HepG2 (cell line): ENCODE data around the gene ARHGAP33. TPM values are rescaled to one million over a fixed set of nuclear protein-coding genes. Genes with fewer than 3 reads are reported as not detected.

Experiments
- ATAC-seq: fragments of 200-7000 bp; cut with Tn5 transposase; 3 replicates; pipeline ENCODE4 v1.9.1; 2020; ENCODE audit warnings: mild to moderate bottlenecking, moderate library complexity
- BruUV-seq: library from RNA; stranded (reverse); fragments of 400-500 nt; replicated peaks from 2 replicates; lab custom pipeline; 2021; lab: Mats Ljungman, UMichigan
- CTCF ChIA-PET: fragments of 300-600 bp; formaldehyde crosslinking; extraction: SDS; loops from one replicate; lab custom pipeline; 2021; ENCODE audit warnings: low total read pairs, inconsistent platforms, low intra/inter-chr PET ratio; lab: Yijun Ruan, JAX
- POLR2A ChIA-PET: fragments of 350-600 bp; sonication (Branson Sonifier 250); formaldehyde crosslinking; loops from one replicate; lab custom pipeline; 2020; ENCODE audit warnings: antibody characterized with exemption, inconsistent platforms; lab: Yijun Ruan, JAX
- DNase-seq: peaks from one replicate; pipeline ENCODE4 v3.0.0-alpha.2; 2015; ENCODE audit warnings: low spot score
- FAIRE-seq: peaks from 3 replicates; lab custom pipeline; 2011; peaks lifted over from hg19 to GRCh38; lab: Jason Lieb, UNC
- H2AFZ ChIP-seq: one replicate; pipeline ENCODE4 v1.6.1; 2011; ENCODE audit warnings: low read length, inconsistent platforms
- H3K27ac ChIP-seq: fragments of 300-600 bp; 3 replicates; pipeline ENCODE4 v1.8.0; 2011; ENCODE audit warnings: mixed run types, mild to moderate bottlenecking, mixed read lengths, low read length, inconsistent platforms; ENCODE audit not compliant: insufficient read depth; ENCODE audit errors: extremely low read length
- H3K27me3 ChIP-seq, 2 experiments: fragments of 200-600 bp in 1 of 2; 2 replicates in 1 of 2; 3 replicates in 1 of 2; pipeline versions ENCODE4 v1.6.0 to v1.8.0; 2011; ENCODE audit warnings: low read length in 2 of 2, mild to moderate bottlenecking in 2 of 2, moderate library complexity in 2 of 2, inconsistent platforms in 1 of 2; ENCODE audit not compliant: insufficient read depth in 2 of 2, control insufficient read depth in 1 of 2
- H3K36me3 ChIP-seq, 2 experiments: fragments of 200-600 bp in 1 of 2; replicated peaks in 1 of 2; 2 replicates in 1 of 2; 3 replicates in 1 of 2; pipeline versions ENCODE4 v1.5.1 to v1.8.0; 2011; ENCODE audit warnings: low read length in 2 of 2, inconsistent platforms in 1 of 2; ENCODE audit not compliant: insufficient read depth in 2 of 2, control insufficient read depth in 1 of 2
- H3K4me1 ChIP-seq: 2 replicates; pipeline ENCODE4 v1.5.1; 2012; ENCODE audit warnings: low read length, inconsistent platforms; ENCODE audit not compliant: insufficient read depth
- H3K4me2 ChIP-seq: 2 replicates; pipeline ENCODE4 v1.6.0; 2011; ENCODE audit warnings: low read depth, low read length, inconsistent platforms
- H3K4me3 ChIP-seq, 3 experiments: fragments of 200-600 bp in 1 of 3; sonication (generic), shearing (Covaris generic) in 1 of 3; replicated peaks in 1 of 3; 2 replicates each; pipeline ENCODE4 v1.5.1; 2011 to 2016; ENCODE audit warnings: low read length in 3 of 3, inconsistent platforms in 2 of 3, low read depth in 2 of 3, mild to moderate bottlenecking in 2 of 3, control low read depth in 1 of 3, mixed read lengths in 1 of 3; ENCODE audit not compliant: insufficient read depth in 1 of 3
- H3K79me2 ChIP-seq: one replicate; pipeline ENCODE4 v1.6.1; 2011; ENCODE audit warnings: low read length, inconsistent platforms; ENCODE audit not compliant: insufficient read depth
- H3K9ac ChIP-seq: 2 replicates; pipeline ENCODE4 v1.6.0; 2011; ENCODE audit warnings: mild to moderate bottlenecking, low read depth, low read length, inconsistent platforms; ENCODE audit not compliant: insufficient read depth
- H3K9me3 ChIP-seq: 2 replicates; pipeline ENCODE4 v1.5.1; 2012; ENCODE audit warnings: mild to moderate bottlenecking, low read length
- H4K20me1 ChIP-seq: 2 replicates; pipeline ENCODE4 v1.6.0; 2011; ENCODE audit warnings: inconsistent platforms, mild to moderate bottlenecking, low read length, moderate library complexity; ENCODE audit not compliant: insufficient read depth
- BRCA1 ChIP-seq: sonication (generic); formaldehyde crosslinking; IDR thresholded peaks from 2 replicates; pipeline ENCODE4 v1.4.0; 2020; ENCODE audit warnings: missing genetic modification reagents
- HDAC1 ChIP-seq: sonication (generic); formaldehyde crosslinking; IDR thresholded peaks from 2 replicates; pipeline ENCODE4 v1.5.1; 2020; ENCODE audit warnings: mild to moderate bottlenecking, missing genetic modification reagents
- KDM2A ChIP-seq: sonication (generic); formaldehyde crosslinking; IDR thresholded peaks from 2 replicates; pipeline ENCODE4 v1.4.0; 2020; ENCODE audit warnings: low read depth, missing genetic modification reagents, borderline replicate concordance
- MIER2 ChIP-seq: IDR thresholded peaks from 2 replicates; pipeline ENCODE4 v1.6.1; 2016; ENCODE audit warnings: missing biosample characterization, missing genetic modification reagents
- RARA ChIP-seq: IDR thresholded peaks from 2 replicates; pipeline ENCODE4 v1.6.1; 2016; ENCODE audit warnings: missing genetic modification reagents, missing compliant biosample characterization
- RFXAP ChIP-seq: sonication (generic); formaldehyde crosslinking; IDR thresholded peaks from 2 replicates; pipeline ENCODE4 v1.4.0; 2020; ENCODE audit warnings: missing genetic modification reagents, borderline replicate concordance
- SIN3B ChIP-seq: fragments of 150-350 bp; IDR thresholded peaks from 2 replicates; pipeline ENCODE4 v1.6.1; 2014; ENCODE audit warnings: low read length
- SMAD1 ChIP-seq: sonication (generic); formaldehyde crosslinking; IDR thresholded peaks from 2 replicates; pipeline ENCODE4 v1.4.0; 2020; ENCODE audit warnings: missing genetic modification reagents, low read depth, mild to moderate bottlenecking, borderline replicate concordance
- ZNF17 ChIP-seq: sonication (generic); formaldehyde crosslinking; IDR thresholded peaks from 2 replicates; pipeline ENCODE4 v1.5.0; 2020; ENCODE audit warnings: mild to moderate bottlenecking, missing genetic modification reagents
- ZNF275 ChIP-seq: sonication (generic); formaldehyde crosslinking; IDR thresholded peaks from 2 replicates; pipeline ENCODE4 v1.8.0; 2022; ENCODE audit warnings: missing genetic modification reagents, mild to moderate bottlenecking, inconsistent platforms, borderline replicate concordance
- ZNF362 ChIP-seq: sonication (generic); formaldehyde crosslinking; IDR thresholded peaks from 2 replicates; pipeline ENCODE4 v1.4.0; 2020; ENCODE audit warnings: missing genetic modification reagents, mild to moderate bottlenecking, borderline replicate concordance
- ZNF468 ChIP-seq: sonication (generic); formaldehyde crosslinking; IDR thresholded peaks from 2 replicates; pipeline ENCODE4 v1.8.0; 2022; ENCODE audit warnings: mild to moderate bottlenecking, moderate library complexity, missing genetic modification reagents
- ZNF552 ChIP-seq: sonication (generic); formaldehyde crosslinking; IDR thresholded peaks from 2 replicates; pipeline ENCODE4 v1.9.0; 2022; ENCODE audit warnings: missing genetic modification reagents, mild to moderate bottlenecking, borderline replicate concordance
- ZNF564 ChIP-seq: sonication (generic); formaldehyde crosslinking; IDR thresholded peaks from 2 replicates; pipeline ENCODE4 v1.8.1; 2023; ENCODE audit warnings: mild to moderate bottlenecking, missing genetic modification reagents
- ZNF773 ChIP-seq: sonication (generic); formaldehyde crosslinking; IDR thresholded peaks from 2 replicates; pipeline ENCODE4 v1.4.0; 2020; ENCODE audit warnings: missing genetic modification reagents, borderline replicate concordance
- ZNF841 ChIP-seq: sonication (generic); formaldehyde crosslinking; IDR thresholded peaks from 2 replicates; pipeline ENCODE4 v1.8.1; 2023; ENCODE audit warnings: missing genetic modification reagents, borderline replicate concordance
- WGBS: methylation state at CpG from one replicate; pipeline ENCODE4 v1.1.6; 2017; ENCODE audit warnings: low lambda C conversion rate; 5-methylcytosine and 5-hydroxymethylcytosine counted together
- in situ Hi-C: cut with HindIII; loops from 2 replicates; pipeline ENCODE4 v1.10.0; 2017; ENCODE audit warnings: low pct_unique_long_range_greater_than_20kb; ENCODE audit not compliant: extremely low pct_ligation_motif_present
- intact Hi-C: fragments of 100-400 bp; cut with micrococcal nuclease; formaldehyde crosslinking; loops from one replicate; pipeline ENCODE4 v1.10.0; 2022; ENCODE audit not compliant: unreplicated experiment
- polyA plus RNA-seq, 8 experiments: library from polyadenylated mRNA; depleted of rRNA in 3 of 8; stranded (reverse) in 7 of 8; unstranded in 1 of 8; fragments of >200 nt; fragmentation: Illumina TruSeq in 4 of 8; extraction: Trizol in 4 of 8; gene quantifications; 2 replicates each; pipeline versions ENCODE4 v1.2.1 to v1.2.3, GENCODE V29; 2011 to 2016; ENCODE audit warnings: low read depth in 4 of 8, missing spikeins in 1 of 8, mixed read lengths in 1 of 8; ENCODE audit not compliant: insufficient read depth in 1 of 8
- total RNA-seq, 5 experiments: library from RNA; depleted of rRNA; stranded (reverse); fragments of >200 nt; fragmentation: Illumina TruSeq; extraction: Trizol; gene quantifications; 2 replicates each; pipeline ENCODE4 v1.2.3, GENCODE V29; 2016; ENCODE audit warnings: low read depth in 1 of 5

ARHGAP33 gene
- total and polyA plus RNA-seq, 2 of the 13 experiments (the other 11 are each of a cell fraction or from before 2014, with no cell fraction given): 1.3 to 2.7 TPM

- ChIA-PET CTCF (no interaction called here), POLR2A (no interaction called here)
- Histone ChIP-seq H3K4me1 (peaks cover 6% of the 10 kb centered on the region; the same call in 1 of the 2 replicates), H3K9ac (no peak overlapping the region), H4K20me1 (0 out of 2 replicates have a peak, but pooled peaks cover 2% of the 10 kb centered on the region), H3K27ac (no peak overlapping the region), H3K4me2 (no peak overlapping the region), H3K9me3 (no peaks in the 10 kb centered on the region), H3K79me2 (no peaks in the 10 kb centered on the region), H3K27me3 (peaks cover 0 to 29% of the 10 kb centered on the region in 2 experiments; a peak in 3 of 5 replicates), H2AFZ (no peak overlapping the region), H3K4me3 (no peak overlapping the region), H3K36me3 (no peaks in the 10 kb centered on the region)
- in situ Hi-C loops: no loop called here
- ATAC-seq: no peak
- FAIRE-seq: no peak
- no peak for DNase-seq
- TF ChIP-seq SMAD1 (CRISPR knock-in tag): no peak
- no peak for TF ChIP-seq ZNF362 (CRISPR knock-in tag)
- TF ChIP-seq MIER2 (CRISPR knock-in tag): peak; percentile 14; the same call in 1 of the 2 replicates
- WGBS: 7% methylated on average over 5 of the region's 18 CpGs
- no TSS peak for BruUV-seq
- intact Hi-C loops: no loop called here
Measured at GRCh38 chr19:35830986-35831385, 55.6 kb downstream of the ARHGAP33 start.

GRCh38 chr19:35832054-35832453 is 56.7 kb downstream of the ARHGAP33 start:
- Histone ChIP-seq H3K4me3 (no peak overlapping the region), H3K9me3 (no peaks in the 10 kb centered on the region), H3K9ac (no peak overlapping the region), H3K79me2 (no peaks in the 10 kb centered on the region), H3K4me2 (no peak overlapping the region), H3K27me3 (peaks cover 0 to 33% of the 10 kb centered on the region in 2 experiments; a peak in 3 of 5 replicates), H4K20me1 (0 out of 2 replicates have a peak, but pooled peaks cover 2% of the 10 kb centered on the region), H3K4me1 (peaks cover 6% of the 10 kb centered on the region; the same call in 1 of the 2 replicates), H2AFZ (no peak overlapping the region), H3K36me3 (no peaks in the 10 kb centered on the region), H3K27ac (no peak overlapping the region)
- no peak for DNase-seq
- 4% methylated on average over 4 of the region's 4 CpGs for WGBS
- no TSS peak for BruUV-seq
- in situ Hi-C loops (no loop called here), intact Hi-C loops (no loop called here)
- POLR2A ChIA-PET: no interaction called here
- no peak for TF ChIP-seq ZNF564 (CRISPR knock-in tag)
- no peak for TF ChIP-seq RARA
- TF ChIP-seq SIN3B: no peak
- no peak for TF ChIP-seq ZNF468 (CRISPR knock-in tag)
- TF ChIP-seq ZNF773 (CRISPR knock-in tag): no peak
- TF ChIP-seq ZNF17 (CRISPR knock-in tag): no peak
- TF ChIP-seq BRCA1: no peak
- TF ChIP-seq HDAC1 (CRISPR knock-in tag): no peak
- no peak for TF ChIP-seq RFXAP
- TF ChIP-seq ZNF552: no peak
- TF ChIP-seq ZNF841 (CRISPR knock-in tag): no peak
- TF ChIP-seq KDM2A (CRISPR knock-in tag): no peak
- no peak for TF ChIP-seq ZNF275 (CRISPR knock-in tag)
- CTCF ChIA-PET: no interaction called here
- no peak for FAIRE-seq
- no peak for ATAC-seq
